ENCODE results near the gene NPPC. TPM values are rescaled to one million over a fixed set of nuclear protein-coding genes. Genes with fewer than 3 reads are reported as not detected.

The NPPC gene, protein sequence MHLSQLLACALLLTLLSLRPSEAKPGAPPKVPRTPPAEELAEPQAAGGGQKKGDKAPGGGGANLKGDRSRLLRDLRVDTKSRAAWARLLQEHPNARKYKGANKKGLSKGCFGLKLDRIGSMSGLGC
- total RNA-seq: not detected in 3 replicates
- long read RNA-seq: 0 reads

DNA sequence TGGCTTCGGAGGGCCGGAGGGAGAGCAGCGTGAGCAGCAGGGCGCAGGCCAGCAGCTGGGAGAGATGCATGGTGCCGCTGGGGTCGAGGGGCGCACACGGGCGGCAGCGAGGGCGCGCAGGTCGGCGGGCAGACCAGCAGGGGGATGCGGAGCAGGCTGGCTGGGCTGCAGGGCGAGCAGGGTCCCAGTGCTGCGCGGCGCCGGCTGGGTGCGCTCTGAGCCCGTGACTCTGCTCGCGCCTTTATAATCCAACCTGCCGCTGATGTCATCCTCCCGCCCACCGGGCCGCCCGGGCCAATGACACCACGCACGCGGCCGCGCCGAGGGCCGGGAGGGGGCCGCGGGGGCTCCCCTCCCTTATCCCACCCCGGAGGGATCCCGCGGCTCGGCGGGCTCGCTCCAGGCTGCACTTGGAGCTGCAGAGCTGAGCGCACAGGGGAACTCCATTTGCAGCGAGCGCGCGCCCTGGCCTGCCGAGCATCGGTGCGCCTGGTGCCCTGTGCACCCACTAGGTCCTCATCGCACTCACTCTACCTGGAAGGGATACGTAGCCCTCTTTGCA, at the start of gene NPPC:
Gene NPPC (minus strand): TSS at position 217 of the 562 bp plus-strand sequence. CDS start 147 bp downstream, at position 70.
- peak; percentile 86 for DNase-seq (ENCODE audit: low spot score)

DNA sequence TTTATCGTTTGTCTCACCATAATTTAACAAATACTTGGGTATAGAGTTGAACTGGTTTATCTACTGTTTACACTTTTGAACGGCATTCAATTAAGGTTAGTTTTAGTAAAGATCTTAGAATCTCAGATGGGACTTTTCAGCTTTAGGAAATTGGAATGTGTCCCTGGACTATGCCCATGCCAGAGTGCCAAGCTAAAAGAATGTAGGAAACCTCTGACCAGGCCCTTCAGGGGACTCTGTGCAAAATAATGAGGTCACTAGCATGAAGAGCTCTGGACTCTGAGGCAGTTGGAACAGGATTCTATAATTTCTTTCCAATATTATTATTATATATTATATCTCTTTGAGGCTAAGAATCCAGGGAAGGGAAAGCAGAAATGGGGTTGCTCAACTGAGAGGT, 48.8 kb upstream of the NPPC start:
- Mint-ChIP-seq H3K27ac (ENCODE audit: unreplicated experiment) (no peak overlapping the region), H3K4me1 (ENCODE audit: low read depth) (no peaks in the 10 kb centered on the region), H3K9me3 (ENCODE audit: low read depth) (peaks cover 4% of the 10 kb centered on the region), H3K27me3 (ENCODE audit: low read depth) (no peaks in the 10 kb centered on the region), H3K36me3 (ENCODE audit: low read depth) (peaks cover 3% of the 10 kb centered on the region), H3K4me3 (ENCODE audit: unreplicated experiment) (no peak overlapping the region)
- DNase-seq (ENCODE audit: low spot score): no peak
- TF ChIP-seq, protein P1, sequence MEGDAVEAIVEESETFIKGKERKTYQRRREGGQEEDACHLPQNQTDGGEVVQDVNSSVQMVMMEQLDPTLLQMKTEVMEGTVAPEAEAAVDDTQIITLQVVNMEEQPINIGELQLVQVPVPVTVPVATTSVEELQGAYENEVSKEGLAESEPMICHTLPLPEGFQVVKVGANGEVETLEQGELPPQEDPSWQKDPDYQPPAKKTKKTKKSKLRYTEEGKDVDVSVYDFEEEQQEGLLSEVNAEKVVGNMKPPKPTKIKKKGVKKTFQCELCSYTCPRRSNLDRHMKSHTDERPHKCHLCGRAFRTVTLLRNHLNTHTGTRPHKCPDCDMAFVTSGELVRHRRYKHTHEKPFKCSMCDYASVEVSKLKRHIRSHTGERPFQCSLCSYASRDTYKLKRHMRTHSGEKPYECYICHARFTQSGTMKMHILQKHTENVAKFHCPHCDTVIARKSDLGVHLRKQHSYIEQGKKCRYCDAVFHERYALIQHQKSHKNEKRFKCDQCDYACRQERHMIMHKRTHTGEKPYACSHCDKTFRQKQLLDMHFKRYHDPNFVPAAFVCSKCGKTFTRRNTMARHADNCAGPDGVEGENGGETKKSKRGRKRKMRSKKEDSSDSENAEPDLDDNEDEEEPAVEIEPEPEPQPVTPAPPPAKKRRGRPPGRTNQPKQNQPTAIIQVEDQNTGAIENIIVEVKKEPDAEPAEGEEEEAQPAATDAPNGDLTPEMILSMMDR (IDR thresholded peaks at IDR 0.05): no peak

More for the DNA sequence above, at the start of gene NPPC:
- Mint-ChIP-seq H3K4me3 (ENCODE audit: unreplicated experiment) (peak within 1 kb of the TSS; percentile 65), H3K4me1 (ENCODE audit: low read depth) (peaks cover 8% of the 10 kb centered on the region), H3K36me3 (ENCODE audit: low read depth) (peaks cover 1% of the 10 kb centered on the region), H3K9me3 (ENCODE audit: low read depth) (no peaks in the 10 kb centered on the region), H3K27me3 (ENCODE audit: low read depth) (peaks cover 64% of the 10 kb centered on the region), H3K27ac (ENCODE audit: unreplicated experiment) (no peak within 1 kb of the TSS)
- TF ChIP-seq, protein P1 (IDR thresholded peaks at IDR 0.05): peak; percentile 68

DNA sequence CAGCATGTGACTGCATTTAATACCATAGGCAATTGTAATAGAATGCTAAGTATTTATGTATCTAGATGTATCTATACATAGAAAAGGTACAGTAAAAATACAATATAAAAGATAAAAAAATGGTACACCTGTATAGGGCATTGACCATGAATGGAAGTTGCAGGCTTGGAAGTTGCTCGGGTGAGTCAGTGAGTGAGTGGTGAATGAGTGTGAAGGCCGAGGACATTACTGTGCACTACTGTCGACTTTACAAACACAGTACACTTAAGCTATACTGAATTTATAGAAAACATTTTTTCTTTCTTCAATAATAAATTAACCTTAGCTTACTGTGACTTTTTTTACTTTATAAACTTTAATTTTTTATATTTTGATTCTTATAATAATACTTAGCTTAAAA, 44.3 kb upstream of the NPPC start:
- TF ChIP-seq, protein P1 (IDR thresholded peaks at IDR 0.05): no peak
- Mint-ChIP-seq H3K36me3 (ENCODE audit: low read depth) (no peaks in the 10 kb centered on the region), H3K4me3 (ENCODE audit: unreplicated experiment) (no peak overlapping the region), H3K27ac (ENCODE audit: unreplicated experiment) (no peak overlapping the region), H3K27me3 (ENCODE audit: low read depth) (no peaks in the 10 kb centered on the region), H3K4me1 (ENCODE audit: low read depth) (no peaks in the 10 kb centered on the region), H3K9me3 (ENCODE audit: low read depth) (no peaks in the 10 kb centered on the region)
- no peak for DNase-seq (ENCODE audit: low spot score)

DNA sequence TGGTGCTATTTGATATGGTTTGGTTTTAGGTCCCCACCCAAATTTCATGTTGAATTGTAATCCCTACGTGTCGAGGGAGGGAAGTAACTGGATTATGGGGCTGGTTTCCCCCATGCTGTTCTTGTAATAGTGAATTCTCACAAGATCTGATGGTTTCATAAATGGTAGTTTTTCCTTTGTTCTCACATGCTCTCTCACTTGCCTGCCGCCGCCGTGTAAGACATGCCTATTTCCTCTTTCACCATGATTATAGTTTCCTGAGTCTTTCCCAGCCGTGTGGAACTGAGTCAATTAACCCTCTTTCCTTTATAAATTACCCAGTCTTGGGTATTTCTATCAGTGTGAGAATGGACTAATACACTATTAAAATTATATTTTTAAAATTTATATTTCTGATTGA, 42.6 kb upstream of the NPPC start:
- H3K27ac Mint-ChIP-seq (ENCODE audit: unreplicated experiment): no peak overlapping the region
- TF ChIP-seq, protein P1 (IDR thresholded peaks at IDR 0.05): no peak
- DNase-seq (ENCODE audit: low spot score): no peak
- H3K36me3 Mint-ChIP-seq (ENCODE audit: low read depth): no peaks in the 10 kb centered on the region
- H3K4me3 Mint-ChIP-seq (ENCODE audit: unreplicated experiment): no peak overlapping the region
- H3K9me3 Mint-ChIP-seq (ENCODE audit: low read depth): no peaks in the 10 kb centered on the region
- H3K4me1 Mint-ChIP-seq (ENCODE audit: low read depth): no peaks in the 10 kb centered on the region
- H3K27me3 Mint-ChIP-seq (ENCODE audit: low read depth): no peaks in the 10 kb centered on the region

DNA sequence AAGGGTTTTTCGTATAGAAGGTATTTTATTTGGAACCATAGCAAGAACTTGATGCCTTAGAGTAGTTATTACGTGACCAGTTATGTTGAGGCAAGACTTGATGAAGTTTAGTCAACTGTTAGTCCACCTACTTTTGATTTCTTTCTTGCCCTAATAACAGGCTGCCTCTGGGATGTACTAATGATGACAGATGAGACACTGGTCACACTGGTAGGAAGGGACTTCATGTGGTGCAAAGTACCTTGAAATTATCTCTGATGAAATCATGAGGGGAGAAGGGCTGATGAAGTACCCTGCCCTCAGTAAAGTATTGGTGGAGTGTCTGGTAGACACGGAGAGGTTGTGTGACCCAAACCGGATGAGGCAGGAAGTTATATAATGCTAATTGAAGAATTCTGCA, 40.7 kb upstream of the NPPC start:
- Mint-ChIP-seq H3K27me3 (ENCODE audit: low read depth) (no peaks in the 10 kb centered on the region), H3K27ac (ENCODE audit: unreplicated experiment) (no peak overlapping the region), H3K4me3 (ENCODE audit: unreplicated experiment) (no peak overlapping the region), H3K9me3 (ENCODE audit: low read depth) (no peaks in the 10 kb centered on the region), H3K4me1 (ENCODE audit: low read depth) (peaks cover 13% of the 10 kb centered on the region), H3K36me3 (ENCODE audit: low read depth) (no peaks in the 10 kb centered on the region)
- no peak for DNase-seq (ENCODE audit: low spot score)
- TF ChIP-seq, protein P1 (IDR thresholded peaks at IDR 0.05): no peak
